GM19455 (cell line): ENCODE data around the gene CRNKL1.
A peak's percentile ranks its signal among the peaks of the same experiment; 100 is the strongest.

Experiments used
- ATAC-seq: cut with Tn5 transposase; IDR thresholded peaks from one replicate; pipeline ENCODE4 v1.9.1; 2021; ENCODE audit not compliant: unreplicated experiment

The CRNKL1 gene

DNA sequence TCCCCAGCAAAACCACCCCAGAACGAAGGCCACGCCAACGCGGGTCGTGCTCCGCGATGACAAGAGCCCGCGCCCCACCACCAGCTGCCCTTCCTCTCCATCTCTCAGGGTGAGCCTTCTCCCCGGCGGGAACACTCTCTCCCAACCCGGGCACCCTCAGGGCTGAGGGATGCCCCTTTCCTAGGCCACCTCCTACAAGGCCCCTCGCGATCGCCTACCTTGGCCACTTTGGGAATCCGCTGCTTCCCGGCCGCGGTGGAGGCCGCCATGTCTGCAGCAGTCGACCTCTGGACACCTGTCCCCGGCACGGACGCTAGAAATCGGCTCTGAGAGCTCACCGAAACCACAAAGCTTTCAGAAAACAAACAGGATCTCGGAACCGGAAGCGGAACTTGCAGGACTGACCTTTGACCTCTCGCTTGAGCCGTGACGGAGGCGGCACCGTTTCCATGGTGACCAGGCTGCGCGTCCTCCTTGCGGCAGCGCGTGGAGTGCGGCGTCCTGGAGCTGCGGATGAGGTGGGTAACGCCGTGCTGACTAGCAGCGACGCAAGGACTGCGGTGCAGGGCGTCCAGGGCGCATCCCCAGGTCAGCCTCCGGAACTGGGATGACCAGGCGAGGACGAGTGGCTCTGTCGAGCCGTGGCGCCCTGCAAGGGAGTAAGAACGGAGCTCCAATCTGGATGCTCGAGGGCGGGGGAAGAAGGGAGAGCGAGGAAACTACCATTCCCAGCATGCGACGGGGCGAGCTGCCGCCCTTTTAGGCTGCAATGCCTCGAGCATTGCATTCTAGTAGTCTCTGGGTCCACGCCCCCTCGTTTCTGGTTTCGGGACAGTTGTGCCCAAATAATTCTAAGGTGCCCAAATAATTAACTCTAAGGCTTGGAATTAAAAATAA lies at the start of gene CRNKL1, which contains the start of gene CFAP61:
Gene CRNKL1, minus strand, starts transcription at position 393 of the 897 bp plus-strand sequence. Its CDS starts 124 bp downstream, at position 269.
Gene CFAP61, plus strand, starts transcription at position 459 of the 897 bp plus-strand sequence. CDS start 4,122 bp downstream, outside the sequence.
- ATAC-seq, result peak; percentile 96

DNA sequence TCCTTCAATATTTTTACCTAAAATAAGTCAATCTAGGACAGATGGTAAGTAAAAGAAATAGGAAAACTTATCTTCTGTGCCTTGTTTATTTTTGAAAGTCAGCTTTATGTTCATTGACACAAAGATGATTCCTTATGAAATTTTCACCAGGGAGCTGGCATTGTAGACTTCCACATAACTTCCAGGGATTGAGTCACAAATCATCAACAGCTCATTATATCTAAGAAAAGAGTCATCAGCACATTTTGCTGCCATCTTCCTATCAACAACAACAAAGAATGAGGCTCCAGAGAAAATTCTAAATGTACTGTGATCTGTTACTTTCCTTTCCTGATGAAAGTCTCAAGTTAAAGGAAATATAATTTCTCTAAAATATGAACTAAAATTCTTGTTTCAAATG lies 48.6 kb upstream of the CRNKL1 start:
- no peak for ATAC-seq

DNA sequence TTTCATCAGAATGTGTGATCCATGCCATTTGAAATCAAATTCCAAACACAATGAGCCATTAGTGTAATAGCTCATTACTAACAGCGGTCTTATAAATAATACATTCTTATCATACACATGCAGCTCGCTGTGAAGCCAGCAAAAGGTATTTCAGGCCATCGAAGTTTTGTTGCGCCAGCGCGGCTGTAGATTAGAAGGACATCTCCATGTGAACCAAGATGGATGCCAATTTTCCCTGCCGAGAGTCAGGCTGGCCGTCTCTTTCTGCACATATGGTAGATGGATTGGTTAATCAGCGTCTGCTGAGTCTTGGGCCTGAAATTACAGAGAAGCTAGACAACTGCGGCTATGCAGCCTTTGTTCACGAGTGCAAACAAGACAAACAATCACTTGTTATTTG lies 44.2 kb upstream of the CRNKL1 start:
- ATAC-seq, result no peak

DNA sequence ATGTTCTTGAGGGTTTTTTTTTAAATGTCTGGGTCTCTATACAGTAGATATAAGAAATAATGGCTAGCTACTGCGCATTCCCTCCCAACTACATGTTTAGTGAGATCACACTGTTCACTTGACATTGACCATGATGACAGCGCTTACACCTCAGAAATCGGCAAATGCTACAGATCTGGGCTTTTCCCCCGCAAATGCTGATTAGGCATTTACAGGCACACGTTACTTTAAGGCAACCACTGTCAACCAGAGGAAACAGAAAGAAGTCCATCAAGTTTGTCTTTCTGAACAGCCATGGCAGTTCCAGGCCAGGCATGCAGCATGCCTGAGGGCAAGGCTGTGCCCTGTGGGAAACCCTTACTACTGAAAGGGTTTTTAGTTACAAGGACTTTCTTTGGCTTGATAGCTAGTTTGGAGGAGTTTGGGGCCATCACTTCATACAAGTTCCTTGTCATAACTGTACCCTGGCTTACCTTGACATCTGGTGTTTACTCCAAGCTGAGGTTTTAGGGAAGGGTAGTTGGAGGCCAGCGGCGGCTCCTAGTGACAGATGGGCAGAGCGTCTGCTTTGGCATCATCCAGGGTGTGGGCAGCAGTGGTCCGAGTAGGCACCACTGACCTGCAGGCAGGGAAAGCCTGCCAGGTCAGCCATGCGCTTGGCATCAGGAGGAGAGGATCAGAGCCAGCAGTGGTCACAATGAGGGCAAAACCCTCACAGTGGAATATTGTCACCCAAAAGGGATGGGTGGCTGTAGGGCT lies 43.0 kb upstream of the CRNKL1 start:
- ATAC-seq, result no peak

DNA sequence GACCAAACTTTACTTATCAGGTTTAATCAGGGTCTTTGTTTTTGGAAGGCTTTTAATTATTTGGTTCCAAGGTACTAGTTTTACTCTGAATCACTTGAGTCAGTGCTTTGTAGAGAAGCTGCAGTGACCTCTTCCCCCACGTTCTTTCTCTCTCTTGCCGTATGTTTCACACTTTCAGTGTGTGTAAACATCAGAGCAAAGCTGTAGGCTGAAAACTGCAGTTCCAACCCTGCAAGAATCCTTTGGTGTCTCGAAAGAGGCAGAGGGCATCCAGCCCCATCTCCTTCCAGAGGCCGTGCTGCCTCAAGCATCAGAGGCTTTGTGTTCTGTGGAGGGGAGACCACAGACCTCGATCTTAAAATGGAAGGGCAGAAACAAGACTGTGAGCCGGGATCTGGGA lies 42.1 kb upstream of the CRNKL1 start:
- ATAC-seq, result no peak

DNA sequence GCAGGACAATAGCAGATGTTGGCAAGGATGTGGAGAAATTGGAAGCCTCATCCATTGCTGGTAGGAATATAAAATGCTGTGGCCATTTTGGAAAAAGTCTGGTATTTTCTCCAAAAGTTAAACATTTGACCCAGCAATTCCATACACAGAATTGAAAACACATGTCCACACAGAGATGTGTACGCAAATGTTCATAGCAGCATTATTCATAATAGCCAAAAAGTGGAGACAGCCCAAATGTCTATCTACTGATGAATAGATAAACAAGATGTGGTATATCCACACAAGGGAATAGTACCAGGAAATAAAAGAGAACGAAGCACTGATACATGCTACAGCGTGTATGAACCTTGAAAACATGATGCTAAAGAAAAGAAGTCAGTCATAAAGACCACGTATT lies 40.6 kb upstream of the CRNKL1 start:
- ATAC-seq, result no peak

DNA sequence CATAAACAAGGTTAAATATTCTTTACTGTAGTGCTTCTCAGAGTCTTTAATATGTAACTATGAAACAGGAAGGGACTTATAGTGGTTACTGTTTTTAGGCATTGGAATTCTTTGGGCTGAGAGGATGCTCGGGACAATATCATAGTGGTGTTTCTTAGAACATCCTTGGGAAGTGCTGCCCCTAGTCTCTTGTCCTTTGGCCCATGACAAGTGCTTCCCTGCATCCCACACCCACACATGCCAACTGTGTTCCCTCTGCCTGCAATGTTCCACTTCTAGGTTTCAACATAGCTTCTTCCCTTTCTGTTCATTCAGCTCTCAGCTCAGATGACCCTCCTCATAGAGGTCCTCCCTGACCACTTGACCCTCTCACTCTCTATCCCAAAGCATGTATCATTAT lies 37.7 kb upstream of the CRNKL1 start:
- no peak for ATAC-seq

DNA sequence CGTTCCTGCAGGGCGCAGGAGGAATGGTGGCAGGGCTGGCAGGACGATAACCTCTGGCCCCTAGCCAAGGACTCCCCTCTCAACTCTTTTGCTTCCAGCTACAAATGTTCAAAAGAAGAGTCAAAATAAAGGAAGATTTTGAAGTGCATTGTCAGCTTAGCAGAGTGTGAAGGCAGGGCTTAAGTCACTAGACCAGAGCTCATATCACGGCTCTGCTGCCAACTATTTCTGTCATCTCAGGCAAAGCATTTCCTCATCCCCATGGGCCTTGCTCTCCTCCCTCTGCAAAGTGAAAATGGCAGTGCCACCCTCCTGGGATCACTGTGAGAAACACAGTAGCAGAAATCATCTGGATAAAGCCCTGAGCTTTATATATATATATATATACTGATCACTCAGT lies 36.8 kb upstream of the CRNKL1 start:
- no peak for ATAC-seq

DNA sequence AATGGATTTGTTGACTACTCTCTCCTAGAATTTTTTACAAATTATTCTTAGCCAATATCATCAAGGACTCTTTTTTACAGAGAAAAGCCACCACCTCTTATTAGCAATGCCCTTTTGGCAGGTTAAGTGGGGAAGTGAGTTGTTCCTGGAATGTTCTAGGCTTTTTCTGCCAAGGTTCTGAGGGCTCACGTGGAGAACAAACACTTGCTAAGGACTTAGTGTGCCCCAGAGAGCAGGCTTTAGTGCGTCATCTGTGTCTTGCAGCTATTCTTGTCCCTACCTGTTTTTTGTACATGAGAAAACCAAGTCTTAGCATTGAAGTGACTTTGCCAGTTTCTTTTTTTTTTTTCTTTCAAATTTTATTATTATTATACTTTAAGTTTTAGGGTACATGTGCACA lies 33.5 kb upstream of the CRNKL1 start:
- ATAC-seq, result no peak

DNA sequence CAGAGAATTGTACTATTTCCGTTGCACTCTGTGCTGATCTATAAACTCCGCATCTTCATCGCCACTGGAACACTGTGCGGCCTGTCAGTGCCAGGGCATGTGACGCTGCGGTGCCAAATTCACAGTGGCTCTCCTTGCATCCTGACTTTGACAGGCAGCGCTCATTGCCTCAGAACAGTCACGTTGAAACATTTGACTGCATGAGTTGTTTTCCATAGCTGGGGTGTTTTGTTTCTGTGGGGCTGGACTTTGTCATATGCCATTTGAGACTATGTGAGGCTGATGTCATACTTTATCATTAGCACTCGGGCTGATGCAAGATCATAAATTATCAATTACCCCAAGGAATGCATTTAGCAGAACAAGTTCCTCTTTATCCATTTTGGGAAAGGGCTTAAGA lies 32.8 kb upstream of the CRNKL1 start:
- ATAC-seq, result no peak

DNA sequence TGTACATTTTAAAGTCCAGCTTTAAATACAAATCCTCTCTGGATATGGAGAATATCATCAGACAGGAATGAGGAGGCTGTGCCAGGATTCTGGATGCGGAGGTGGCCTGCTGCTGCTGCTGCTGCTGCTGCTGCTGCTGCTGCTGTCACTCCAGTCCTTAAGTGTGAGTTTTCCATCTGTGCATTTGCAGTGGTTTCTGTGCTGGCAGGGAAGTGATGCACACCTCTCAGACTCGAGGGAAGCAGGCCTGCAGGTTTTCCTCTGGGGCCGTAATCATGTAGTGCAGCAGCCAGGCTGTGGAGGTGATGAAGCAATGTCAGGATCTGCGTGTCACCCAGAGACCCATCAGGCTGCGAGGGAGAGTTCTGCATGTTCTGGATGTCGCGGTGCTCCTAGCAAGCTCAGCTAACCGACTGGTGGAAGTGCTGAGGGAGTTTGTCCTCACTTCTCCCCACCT lies 32.1 kb upstream of the CRNKL1 start:
- no peak for ATAC-seq

DNA sequence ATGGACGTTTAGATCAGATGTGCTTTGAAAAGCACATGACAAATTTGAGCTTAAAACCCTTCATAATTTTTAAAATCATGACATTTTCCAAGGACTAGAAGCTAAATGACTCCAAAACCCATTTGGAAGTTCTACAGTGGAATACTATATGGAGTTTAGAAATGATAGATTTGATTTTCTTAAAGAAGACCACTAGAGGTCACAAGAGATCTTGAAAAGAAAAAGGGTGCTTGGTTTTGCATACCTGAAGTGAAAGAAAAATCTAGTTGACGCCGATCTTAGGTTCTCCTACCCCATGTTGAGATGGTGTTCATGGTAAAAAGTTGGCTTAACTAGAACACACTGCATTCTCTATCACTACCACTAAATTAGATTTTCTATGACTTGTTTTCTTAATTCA lies 31.5 kb upstream of the CRNKL1 start:
- peak; percentile 93 for ATAC-seq

DNA sequence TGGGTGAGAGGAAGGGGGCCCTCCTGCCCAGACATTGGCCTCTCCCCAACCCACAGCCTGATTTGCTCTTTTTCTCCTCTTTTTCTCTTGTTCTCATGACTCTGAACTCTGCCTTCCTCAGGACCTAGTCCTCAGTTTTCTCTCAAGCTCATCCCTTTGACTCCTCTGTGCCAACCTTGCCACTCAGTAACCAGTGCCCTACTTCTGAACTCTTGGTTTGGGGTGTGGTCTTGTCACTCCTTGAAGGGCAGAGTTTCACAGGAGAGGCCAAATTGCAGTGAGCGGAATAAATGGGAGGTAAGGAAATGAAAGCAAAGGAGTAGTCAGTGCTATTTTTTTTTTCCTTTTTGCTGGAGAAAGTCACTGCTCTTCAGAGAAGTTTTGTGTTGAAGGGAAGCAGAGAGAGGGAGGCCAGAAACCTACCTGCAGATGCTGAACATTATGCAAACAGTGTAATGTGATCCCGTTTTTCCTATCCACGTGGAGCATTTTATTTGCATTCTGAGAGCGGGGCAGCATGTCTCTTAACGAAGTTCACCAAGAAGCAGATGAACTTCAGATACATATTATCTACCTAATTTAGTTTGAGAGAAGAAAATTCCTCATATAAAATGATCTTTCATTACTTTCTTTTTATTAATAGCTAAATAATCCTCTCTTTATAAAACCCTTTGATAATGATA lies 27.0 kb upstream of the CRNKL1 start:
- ATAC-seq, result no peak

DNA sequence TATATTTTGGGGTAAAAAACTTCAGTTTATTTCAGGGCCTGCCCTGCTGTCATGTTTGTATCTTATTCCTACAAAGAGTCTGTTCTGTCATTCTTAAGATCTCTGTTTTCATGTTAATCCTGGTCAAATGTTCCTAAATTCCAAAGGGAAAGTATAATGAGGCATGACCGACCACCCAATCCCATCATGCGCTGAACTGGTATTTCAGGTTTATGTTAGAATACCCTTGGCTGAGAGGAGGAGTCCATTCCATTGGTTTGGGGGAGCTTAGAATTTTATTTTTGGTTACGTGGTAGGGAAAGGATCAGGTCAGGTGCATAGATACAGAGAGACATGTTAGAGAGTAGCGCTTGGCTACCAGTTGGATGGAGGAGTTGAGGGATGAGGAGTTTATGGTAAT lies 25.8 kb upstream of the CRNKL1 start:
- no peak for ATAC-seq

DNA sequence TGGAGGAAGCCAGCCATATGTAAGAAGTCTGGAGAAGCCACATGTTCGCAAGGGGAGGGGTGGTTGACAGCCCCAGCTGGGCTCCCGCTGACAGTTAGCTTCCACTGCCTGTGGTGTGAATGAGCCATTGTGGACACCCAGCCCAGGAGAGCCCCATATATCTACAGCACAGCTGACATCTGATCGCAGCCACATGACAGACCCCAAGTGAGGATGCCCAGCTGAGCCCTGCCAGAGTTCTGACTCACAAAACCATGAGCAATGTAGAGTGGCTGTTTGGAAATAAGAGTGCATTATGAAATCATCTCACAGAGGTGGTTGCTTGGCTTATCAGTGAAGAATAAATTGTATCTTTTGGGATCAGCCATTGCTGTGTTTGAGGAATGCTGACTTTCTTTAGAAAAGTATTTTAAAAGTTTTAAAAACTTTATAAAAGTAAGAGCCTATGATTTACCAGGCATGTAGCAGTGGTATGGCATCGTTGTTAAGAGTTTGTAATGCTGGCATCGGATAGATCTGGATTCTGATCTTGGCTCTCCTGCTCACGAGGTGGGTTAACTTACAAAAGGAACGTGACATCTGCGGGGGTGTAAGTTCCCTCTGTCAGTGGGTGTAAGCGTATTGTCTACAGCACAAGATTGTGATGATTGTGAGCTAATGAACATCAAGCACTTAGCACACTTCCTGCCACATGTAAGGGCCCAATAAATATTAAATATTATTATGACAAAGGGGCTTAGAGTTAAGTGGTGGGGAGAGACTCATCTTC lies 24.2 kb upstream of the CRNKL1 start:
- ATAC-seq, result no peak

DNA sequence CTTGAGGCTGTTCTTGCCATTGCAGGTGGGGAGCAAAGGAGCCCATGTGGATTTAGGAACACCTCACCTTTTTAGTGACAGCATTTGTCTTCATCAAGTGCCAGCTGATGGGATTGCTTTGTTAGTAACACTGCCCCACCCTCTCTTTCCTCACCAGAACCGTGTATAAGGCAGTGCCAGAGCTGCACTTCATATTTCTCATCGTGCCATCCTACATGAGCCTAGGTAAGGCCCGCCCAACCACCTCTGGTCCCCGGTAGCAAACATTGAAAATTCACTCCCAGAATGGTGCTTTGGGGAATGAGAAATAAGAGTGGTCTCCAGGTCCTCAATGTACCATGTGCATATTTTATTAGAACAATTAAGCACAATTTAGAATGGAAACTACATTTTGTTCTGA lies 22.8 kb upstream of the CRNKL1 start:
- no peak for ATAC-seq

DNA sequence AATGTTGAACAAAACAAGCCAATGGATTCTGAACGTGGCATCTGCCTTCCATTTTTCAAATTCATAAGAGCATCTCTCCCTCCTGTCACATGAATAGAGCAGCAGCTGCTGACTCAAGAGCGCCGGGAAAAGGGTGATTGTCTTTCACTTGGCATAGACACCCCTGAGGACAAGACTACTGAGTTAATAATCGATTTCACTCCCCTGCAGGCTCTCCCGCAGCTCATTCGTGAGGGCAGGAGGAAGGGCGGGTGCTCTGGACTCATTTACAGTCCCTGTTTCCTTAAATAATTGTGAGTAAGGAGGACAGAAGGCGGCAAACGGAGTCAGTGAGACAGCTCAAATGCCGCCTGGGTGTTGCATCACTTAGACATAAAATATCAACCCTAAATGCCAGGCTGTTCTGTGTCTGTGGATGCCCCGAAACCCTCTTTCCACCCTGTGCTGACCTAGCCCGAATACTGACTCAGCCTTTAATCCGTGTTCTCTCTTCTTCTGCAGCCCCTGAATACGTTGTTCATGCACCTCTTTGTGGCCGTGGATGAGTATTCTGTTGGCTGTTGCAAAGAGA lies 21.6 kb upstream of the CRNKL1 start:
- no peak for ATAC-seq

DNA sequence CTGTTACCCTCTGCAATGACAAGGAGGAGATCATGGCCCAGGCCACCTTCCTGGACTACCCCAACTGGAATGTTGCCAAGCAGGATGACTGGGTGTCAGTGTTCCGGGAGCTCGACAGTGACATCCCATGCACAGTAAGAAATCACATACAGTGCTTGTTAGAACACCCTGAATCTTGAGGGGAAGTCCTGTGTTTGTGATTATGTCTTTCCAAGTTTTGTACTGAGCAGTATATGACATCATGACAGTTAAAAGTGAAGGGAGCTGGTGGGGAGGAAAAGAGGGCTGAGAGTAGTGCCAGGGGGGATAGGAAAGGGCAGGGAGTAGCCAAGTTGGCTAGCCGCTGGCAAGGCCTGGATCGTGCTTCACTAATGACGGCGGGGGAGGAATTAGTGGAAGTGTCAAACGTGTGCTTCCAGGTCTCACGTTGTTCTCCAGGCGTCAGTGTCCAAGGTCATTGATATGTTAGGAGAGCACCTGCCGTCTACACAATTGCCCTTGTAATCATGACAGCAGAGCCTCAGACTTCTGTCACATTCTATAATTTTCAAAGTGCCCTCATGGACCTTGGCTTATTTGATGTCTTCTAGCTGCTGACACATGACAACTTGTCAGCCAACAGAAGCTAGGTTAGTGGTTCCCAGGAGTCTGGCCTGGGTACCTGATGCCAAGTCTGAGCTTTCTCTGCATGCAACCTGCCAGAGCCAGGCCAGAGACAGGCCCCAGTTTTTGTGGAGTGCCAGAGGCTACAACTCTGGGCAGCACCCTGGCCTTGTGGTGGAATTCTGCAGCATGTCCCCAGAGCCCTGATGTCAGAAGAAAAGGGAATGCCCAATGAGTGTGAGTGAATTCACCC lies 18.8 kb upstream of the CRNKL1 start:
- no peak for ATAC-seq

DNA sequence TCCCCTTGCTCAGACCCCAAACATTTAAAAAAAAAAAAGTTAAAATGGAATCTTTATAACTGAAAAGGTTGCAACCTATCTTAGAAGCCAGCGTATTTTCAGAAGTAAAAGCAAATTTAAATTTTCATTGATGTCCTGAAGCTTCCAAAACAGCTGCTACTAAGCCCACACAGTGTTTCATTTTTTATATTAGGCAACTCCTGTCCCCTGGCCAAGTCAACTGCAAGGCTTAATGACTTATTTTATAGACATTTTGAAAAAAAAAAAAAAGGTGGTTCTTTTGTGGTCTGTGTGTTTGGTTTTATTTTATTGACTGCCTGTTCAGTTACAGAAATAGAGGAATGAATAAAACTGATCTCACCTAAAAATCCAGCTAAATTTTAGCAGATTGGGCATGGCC lies 13.1 kb upstream of the CRNKL1 start:
- ATAC-seq, result no peak
